ENCODE results near the gene PSMB11.
A peak's percentile ranks its signal among the peaks of the same experiment; 100 is the strongest.
"Not testable (repeated sequence)": the region's sequence is repeated elsewhere in the genome, so short reads cannot be mapped to it uniquely, and the experiment has no call there.

Gene PSMB11, protein sequence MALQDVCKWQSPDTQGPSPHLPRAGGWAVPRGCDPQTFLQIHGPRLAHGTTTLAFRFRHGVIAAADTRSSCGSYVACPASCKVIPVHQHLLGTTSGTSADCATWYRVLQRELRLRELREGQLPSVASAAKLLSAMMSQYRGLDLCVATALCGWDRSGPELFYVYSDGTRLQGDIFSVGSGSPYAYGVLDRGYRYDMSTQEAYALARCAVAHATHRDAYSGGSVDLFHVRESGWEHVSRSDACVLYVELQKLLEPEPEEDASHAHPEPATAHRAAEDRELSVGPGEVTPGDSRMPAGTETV

DNA sequence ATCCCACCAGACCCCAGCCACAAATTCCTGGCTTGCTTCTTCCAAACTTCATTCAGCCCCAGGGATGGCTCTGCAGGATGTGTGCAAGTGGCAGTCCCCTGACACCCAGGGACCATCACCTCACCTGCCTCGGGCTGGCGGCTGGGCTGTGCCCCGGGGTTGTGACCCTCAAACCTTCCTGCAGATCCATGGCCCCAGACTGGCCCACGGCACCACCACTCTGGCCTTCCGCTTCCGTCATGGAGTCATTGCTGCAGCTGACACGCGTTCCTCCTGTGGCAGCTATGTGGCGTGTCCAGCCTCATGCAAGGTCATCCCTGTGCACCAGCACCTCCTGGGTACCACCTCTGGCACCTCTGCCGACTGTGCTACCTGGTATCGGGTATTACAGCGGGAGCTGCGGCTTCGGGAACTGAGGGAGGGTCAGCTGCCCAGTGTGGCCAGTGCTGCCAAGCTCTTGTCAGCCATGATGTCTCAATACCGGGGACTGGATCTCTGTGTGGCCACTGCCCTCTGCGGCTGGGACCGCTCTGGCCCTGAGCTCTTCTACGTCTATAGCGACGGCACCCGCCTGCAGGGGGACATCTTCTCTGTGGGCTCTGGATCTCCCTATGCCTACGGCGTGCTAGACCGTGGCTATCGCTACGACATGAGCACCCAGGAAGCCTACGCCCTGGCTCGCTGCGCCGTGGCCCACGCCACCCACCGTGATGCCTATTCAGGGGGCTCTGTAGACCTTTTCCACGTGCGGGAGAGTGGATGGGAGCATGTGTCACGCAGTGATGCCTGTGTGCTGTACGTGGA lies at the start of gene PSMB11:
Gene PSMB11 (plus strand): TSS at position 51 of the 804 bp plus-strand sequence. CDS start 14 bp downstream, at position 65.
- no peak for DNase-seq (ENCODE audit: low read depth)

DNA sequence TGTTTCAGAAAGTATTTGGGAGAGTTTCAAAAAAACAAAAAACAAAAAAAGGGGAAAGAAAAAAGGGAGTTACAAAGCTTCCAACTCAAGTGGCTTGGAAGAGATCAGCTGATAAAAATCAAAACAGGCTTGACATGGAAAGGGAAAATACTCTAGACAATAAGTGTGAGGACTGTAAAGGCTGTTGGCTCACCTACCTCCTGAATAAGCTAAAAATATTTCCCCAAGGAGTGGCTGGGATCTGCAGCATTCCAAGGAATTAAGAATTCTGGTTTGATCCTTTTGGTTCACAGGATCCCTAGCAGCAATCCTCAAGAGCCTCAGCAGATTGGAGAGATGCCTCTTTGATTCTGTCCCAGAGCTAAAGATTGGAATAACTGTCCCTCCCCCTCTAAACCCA lies 48.5 kb upstream of the PSMB11 start:
- no peak for DNase-seq (ENCODE audit: low read depth)

DNA sequence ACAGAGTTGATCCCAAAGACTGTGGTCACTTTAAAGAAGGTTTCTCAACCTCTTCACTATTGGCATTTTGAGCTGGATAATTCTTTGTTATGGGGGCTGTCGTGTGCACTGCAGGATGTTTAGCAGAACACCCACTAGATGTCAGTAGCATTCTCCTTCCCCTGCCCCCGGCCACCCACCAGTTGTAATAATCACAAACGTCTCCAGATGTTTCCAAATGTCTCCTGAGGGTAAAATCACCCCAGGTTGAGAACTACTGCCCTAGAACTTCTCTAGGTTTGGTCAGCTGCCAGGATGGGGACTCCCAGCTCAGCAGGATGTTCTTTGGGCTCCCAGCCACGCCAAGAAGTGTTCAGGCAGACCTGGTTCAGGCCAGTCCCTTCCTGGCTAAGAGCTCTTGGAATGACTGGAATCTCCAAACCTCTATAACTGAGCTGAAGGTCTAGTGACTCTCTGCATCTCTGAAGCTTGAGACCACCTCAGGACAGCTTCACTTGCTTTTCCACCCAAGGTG lies 47.2 kb upstream of the PSMB11 start:
- DNase-seq (ENCODE audit: low read depth) = no peak

DNA sequence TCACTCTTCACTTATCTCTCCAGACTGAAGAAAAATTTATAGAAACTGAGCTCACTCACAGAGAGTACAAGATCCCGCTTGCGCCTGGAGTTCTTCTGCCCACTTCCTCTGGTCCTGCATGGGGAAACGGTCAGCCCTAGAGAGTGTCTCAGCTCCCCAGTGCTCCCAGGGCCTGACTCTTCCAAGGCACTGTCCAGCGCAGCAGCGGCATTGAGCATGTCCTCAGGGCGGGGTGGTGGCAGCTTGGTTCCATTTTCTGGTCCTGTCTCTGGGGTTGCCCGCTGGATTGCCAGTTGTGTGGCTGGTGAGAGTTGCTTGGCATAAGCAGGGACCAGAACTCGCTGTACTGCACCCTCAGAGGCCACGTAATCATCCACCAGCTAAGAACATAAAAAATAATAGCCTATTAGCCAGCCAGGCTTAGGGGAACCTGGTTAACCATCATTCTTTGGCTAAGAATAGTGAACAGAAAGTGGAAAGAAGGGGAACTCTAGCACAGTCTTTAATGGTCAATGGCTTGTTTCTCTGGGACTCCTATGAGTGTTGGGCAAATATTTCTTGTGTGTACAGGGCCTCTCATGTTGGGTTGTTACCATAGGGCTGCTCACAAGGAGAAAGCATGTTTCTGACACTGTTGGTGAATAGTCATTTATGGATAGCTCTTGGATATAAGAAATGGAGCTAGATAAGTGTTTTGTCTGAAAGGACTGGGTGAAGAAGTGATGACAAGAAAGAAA lies 46.0 kb upstream of the PSMB11 start:
- DNase-seq (ENCODE audit: low read depth) = no peak

DNA sequence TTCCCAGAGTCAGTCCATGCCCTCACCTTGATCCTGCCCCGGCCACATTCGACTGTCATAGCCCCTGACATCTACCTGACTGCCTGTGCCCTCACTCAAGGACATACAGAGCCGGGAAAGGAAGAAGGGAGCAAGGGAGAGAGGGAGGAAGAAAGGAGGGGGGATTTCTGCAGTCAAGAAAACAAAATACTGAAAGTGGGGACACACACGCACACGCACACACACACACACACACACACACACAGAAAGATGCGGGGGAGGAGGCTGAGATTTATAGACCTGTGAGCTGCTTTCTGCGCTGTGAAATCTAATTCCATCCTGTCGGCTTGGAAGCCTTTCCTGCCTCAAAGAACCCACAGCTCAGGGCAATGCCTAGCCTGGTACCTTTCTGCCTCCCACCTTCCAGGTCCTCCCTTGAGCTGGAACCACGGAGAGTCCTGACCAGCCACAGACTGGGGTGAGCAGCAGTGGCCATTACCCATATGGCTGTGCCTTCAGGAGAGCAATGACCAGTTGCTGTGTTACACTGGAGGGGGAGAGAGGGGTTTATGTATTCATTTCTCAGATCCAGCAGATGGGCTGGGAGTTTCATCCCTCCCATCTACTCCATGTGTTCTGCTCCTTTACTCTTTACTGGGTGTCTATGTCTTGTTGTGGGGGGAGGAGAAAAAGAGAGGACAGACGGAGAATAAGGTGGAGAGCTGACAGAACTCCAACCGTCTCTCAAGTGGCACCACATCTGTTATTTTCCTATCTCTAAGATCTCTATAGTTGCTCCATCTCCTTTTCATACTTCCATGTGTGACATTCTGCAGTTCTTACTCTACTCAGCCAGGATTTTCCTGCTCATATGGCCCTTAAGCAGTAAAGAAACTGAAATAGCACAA lies 45.0 kb upstream of the PSMB11 start:
- DNase-seq (ENCODE audit: low read depth) = no peak

DNA sequence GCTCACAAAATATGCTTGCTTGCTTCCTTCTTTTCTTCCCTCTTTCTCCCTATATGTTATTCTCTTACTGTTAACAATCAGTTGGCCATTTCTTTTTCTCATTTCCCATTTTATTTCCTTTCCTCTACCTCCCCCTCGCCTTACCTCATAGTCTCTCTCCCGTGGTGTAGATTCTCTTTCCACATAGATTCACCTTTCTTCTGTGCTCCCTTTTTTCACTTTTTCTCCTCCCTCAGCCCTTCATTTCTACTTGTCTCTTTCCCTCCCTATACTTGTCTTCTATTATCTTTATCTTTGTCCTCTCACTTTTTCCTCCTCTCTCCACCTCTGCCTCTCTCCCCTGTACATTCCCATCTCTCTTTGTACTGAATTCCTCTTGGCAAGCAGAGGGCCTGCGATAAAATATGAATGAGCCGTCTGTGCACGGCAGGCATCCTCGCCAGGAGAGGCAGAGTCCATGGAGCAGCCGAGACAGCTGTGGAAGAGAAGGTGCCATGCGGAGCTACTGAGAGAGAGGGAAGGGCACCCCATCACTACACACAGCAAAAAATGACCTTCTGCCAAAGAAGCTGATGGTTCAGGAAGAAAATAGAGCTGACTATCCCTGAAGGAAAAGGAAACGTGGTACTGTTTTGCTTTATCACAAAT lies 44.2 kb upstream of the PSMB11 start:
- no peak for DNase-seq (ENCODE audit: low read depth)

DNA sequence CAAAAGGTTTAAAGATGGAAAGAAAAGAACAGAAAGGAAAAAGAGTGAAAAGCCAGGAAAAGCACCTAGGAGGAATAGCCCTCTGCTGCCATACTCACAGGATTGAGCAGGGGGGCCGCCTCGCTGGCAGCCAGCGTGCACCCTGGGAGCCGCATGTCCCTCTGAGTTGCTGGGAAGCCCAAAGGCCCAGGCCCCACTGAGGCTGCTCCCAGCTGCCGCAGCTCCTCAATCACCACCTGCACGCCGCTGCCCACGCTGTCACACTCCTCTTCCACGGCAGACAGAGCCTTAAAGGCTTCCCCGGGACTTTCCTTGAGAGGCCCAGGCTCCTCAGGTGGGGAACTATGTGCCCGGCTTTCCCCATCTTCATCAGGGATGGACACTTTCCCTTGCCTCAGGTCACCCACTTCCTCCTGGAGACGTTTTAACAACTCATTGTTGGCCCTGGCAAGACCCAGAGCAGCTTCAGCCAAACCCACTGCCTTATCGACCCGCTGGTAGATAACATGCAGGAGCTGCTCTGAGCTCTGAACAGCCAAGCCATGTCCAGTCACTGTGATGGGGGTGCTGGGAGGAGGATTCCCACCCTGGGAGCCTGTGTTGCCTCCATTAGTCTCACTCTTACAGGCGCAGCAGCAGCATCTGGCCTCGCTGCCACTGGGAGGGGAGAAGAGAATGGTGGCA lies 43.5 kb upstream of the PSMB11 start:
- DNase-seq (ENCODE audit: low read depth) = no peak

DNA sequence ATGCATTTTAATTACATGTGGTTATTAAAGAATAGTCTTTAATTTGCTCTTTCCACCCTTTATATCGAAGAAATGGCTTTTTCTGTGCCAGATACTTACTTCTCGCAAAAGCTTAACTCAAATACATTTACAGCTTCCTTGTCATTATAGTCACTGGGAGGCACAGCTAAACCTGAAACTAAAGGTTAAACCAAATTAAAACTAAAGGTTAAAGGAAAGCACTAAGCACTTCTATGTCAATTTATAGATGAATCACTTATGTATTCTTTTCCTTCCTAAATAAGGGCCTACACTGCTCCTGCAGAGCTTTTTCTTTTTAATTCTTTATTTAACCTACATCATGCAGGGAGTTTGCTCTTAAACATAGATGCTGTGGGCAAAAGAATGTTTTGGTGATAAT lies 41.2 kb upstream of the PSMB11 start:
- no peak for DNase-seq (ENCODE audit: low read depth)

DNA sequence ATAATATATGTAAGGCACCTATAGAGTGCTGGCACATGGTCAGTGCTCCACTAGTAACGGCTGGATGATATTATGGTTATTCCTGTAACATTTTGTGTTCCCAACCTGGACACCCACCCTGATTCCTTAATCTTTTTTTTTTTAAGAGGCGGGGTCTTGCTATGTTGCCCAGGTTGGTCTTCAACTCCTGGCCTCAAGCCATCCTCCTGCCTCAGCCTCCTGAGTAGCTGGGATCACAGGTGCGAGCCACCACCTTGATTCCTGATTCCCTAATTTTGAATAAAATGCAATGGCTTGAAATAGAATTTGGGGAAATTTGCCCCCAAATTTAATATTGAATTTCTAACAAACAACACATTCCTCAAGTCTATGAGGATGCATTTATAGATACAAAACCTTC lies 39.4 kb upstream of the PSMB11 start:
- no peak for DNase-seq (ENCODE audit: low read depth)

DNA sequence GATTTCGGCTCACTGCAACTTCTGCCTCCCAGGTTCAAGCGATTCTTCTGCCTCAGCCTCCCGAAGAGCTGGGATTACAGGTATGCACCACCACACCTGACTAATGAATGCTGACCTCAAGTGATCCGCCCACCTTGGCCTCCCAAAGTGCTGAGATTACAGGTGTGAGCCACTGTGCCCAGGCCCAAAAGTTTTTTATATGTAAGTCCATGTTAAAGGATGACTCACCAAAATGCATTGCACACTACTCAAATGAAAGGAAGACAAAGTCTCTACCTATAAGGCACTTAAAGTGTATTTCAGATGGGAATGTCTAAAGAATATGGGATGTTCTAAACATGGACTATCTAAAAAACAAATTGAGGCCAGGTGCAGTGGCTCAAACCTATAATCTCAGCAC lies 37.7 kb upstream of the PSMB11 start:
- DNase-seq (ENCODE audit: low read depth) = not testable (repeated sequence)

DNA sequence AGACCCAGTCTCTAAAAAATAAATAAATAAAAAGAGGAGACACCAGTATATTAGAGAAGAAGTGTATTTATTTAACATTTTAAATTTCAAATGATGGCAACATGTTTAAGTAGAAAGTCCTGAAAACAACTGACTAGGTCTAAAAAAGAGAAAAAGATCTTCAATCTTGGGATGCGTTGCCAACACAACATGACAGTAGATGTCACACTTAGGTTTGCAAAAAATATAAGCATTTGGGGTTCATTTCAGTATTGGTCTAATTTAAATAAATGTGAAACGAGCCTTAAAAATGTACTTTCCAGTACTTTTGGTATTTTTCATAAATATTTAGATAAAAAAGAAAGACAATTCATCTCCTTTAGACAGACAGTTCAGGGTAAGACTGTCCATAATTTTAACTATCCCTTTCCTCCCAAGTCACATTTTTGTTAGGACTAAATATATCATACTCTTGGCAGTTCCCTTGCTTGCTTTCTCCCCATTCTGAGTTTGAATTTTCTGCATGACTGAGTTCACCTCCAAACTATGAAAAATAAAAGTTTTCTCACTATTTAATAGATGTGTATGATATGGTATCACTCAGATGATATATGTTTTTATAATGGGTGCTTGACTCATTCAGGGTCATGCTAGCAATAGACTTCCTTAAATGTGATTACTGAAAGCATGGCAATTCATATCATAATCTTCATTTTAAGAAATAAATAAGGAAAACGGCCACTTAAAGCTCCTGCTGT lies 36.4 kb upstream of the PSMB11 start:
- no peak for DNase-seq (ENCODE audit: low read depth)

DNA sequence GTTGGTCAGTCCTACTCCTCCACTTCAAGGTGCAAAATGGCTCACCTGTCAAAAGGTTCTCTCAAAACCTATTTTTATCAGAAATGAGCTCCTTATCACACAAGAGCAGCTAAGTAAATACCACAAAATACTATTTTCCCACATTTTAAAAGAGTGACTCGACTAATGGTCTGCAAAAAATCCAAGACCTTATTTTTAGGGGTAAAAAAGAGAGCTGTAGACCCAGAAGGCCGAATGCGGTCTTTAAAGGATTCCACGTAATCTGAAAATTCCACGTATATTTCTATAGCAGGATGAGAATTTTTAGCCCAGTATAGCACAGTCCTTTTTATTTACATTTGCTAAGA lies 35.9 kb upstream of the PSMB11 start:
- no peak for DNase-seq (ENCODE audit: low read depth)

DNA sequence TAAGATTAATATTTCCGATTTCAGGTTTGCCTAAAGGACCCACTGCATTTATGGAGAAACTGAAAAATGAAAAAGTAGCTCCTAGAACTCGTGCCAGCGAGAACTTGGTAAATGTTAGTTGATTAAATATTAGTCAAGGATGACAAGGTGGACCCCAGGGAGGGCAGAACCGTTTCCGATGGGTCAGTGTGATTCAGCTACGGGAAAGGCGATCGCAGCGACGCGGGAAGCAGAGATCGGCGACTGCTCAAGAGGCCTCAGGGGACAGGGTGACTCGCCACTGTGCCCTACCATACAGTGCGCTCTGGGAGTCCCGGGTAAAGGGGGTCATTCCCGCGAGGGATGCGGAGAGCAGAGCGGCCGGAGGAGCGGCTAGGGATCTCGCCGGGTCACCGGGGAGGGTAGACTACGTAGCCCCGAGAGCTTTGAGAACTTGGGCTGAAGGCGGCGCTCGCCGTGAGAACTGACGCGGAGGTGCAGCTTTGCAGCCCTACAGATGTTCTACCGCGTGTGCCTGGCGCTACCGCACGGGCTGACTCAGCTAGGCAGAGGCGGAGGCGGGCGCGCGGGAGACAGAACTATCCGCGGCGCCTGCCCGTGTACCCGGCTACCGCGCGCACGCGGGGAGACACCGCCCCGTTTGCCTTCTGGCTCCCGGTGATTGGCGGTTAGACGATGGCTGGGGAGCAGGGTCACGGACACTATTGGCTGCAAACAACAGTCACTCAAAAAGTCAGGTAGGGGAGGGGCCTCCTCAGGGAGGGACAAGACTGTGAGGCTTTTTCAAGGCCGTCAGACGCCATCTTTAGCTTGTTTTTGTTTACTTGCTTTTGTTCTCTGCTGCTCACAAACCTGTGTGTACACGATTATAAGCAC lies 35.2 kb upstream of the PSMB11 start:
- DNase-seq (ENCODE audit: low read depth) = peak; percentile 86

DNA sequence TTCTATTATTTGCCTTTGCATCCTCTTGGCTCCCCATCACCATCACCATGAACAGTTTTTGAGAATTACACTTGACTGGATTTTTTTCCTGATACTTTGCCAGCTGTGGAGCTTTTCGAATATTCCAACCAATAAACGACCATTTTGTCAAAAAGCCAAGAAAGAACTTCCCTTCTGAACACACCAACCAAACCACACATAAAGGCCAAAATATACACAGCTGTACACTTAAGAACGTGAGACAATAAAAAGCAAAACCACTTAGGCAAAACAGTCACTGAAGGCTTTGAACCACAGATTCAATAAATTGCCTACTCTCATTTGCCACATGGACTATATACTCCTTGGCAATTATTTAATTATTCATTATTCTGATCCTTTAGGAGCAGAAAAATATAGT lies 33.2 kb upstream of the PSMB11 start:
- no peak for DNase-seq (ENCODE audit: low read depth)

DNA sequence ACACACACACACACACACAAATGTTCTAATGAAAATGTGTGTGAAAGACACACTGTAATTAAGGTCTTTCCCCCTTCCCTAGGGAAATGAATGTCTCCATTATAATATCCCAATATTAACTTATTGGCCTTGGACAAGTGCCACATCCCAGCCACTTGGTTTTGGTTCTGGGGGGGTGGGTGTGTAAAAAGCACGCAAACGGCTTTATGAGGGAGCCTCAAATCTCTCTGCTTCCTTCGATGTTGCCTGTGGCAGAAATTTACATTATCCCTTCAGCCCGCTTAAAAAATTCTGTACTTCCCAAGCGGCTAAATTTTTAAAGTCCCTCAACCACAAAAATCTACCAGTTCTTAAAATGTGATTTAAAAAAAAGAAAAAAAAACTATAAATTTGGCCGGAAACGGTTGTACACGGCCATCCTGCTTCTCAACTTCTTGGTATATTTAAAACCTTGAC lies 32.5 kb upstream of the PSMB11 start:
- no peak for DNase-seq (ENCODE audit: low read depth)

DNA sequence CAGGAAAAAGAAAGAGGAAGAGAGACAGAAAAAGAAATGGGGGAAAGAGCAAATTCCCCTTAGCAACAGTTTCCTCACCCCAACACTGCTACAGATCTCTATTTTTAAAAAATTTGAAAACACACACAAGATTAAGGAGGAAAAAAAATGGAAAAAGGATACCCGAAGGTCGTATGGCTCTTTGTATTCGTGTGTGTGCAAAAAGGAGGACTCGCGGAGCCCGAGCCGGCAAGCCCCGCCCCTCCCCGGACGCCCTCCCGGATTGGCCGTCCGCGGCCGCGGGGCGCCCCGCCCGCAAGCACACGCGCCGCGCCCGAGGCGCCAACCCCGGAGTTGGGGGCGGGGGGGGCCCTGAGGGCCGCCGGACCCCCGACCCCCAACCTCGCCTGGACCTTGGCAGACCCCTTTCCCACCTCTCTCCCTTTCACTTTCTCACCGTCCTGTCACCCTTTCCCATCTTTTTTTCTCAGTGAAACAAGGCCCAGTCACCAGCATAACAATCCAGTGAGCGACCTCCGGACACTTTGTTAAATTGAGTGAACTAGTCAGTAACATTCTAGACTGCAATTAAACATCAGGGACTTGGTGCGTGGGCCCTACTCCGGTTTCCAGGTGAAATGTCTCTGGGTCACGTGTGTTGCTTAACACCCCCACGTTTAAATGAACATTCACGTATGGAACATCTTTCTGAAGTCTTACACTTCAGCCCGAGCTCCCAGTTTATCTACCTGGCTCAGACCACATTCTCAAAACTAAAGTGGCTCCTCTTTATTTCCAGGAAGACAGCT lies 31.9 kb upstream of the PSMB11 start, which contains the start of gene C14orf93:
Gene C14orf93 (minus strand): TSS at position 205 of the 788 bp plus-strand sequence. CDS start 11,120 bp downstream, outside the sequence.
- no peak for DNase-seq (ENCODE audit: low read depth)

DNA sequence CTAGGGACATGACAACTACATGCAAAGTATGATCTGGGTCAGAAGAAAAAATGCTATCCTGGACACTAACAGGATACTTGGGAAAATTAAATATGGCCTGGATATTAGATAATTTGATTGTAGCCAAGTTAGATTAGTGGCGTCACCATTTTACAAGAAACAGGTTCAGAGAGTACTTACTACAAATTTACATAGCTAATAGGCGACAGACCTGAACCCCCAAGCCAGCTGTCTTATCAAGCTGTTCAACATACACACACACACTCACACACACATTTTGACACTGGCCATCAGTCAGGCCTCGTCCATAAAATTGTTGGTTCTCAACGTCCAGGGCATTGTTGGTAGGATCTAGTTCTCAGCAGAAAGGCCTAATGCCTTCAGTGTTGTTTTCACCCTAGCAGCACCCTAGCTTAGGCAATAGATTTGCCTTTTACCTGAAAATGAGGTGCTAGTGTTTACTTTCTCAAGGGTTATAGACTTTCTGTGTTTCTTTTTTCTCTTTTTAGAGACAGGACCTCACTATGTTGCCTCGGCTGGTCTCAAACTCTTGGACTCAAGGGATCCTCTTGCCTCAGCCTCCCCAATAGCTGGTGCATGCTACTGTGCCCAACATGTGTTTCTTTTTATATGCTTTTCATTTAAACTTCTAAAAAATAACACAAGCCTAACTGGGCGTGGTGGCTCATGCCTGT lies 28.8 kb upstream of the PSMB11 start:
- no peak for DNase-seq (ENCODE audit: low read depth)

All from CMK (cell line).